Subcutaneous abdominal adipose tissue (tissue), 5 donors: ENCODE results near the gene COL4A2.
"Not testable (repeated sequence)": the region's sequence is repeated elsewhere in the genome, so short reads cannot be mapped to it uniquely, and the experiment has no call there.

Experiments used
- H3K27ac ChIP-seq: one replicate; pipeline ENCODE4 v1.7.0; 2013; ENCODE audit warnings: low read depth, mild to moderate bottlenecking, inconsistent platforms, low read length, moderate library complexity
- H3K27me3 ChIP-seq, 5 donors: one replicate each; pipeline ENCODE4 v1.7.0; 2013; ENCODE audit warnings: low read length in 5 of 5, inconsistent platforms in 1 of 5; ENCODE audit not compliant: control insufficient read depth in 5 of 5, insufficient read depth in 4 of 5
- H3K36me3 ChIP-seq, 5 donors: one replicate each; pipeline ENCODE4 v1.7.0; 2013; ENCODE audit warnings: low read length in 5 of 5; ENCODE audit not compliant: control insufficient read depth in 5 of 5, insufficient read depth in 5 of 5
- H3K4me1 ChIP-seq, 5 donors: one replicate each; pipeline ENCODE4 v1.7.0; 2013; ENCODE audit warnings: low read length in 5 of 5, mild to moderate bottlenecking in 3 of 5, moderate library complexity in 1 of 5; ENCODE audit not compliant: control insufficient read depth in 5 of 5, insufficient read depth in 5 of 5
- H3K4me3 ChIP-seq, 5 donors: one replicate each; pipeline ENCODE4 v1.7.0; 2013; ENCODE audit warnings: low read length in 5 of 5, low read depth in 1 of 5
- H3K9ac ChIP-seq, 5 donors: one replicate each; pipeline ENCODE4 v1.7.0; 2013; ENCODE audit warnings: low read length in 5 of 5, mild to moderate bottlenecking in 4 of 5, moderate library complexity in 3 of 5
- H3K9me3 ChIP-seq, 5 donors: one replicate each; pipeline ENCODE4 v1.7.0; 2013; ENCODE audit warnings: low read length in 5 of 5; ENCODE audit not compliant: control insufficient read depth in 5 of 5
- donor health status: healthy.
- donor health status: healthy.
- donor health status: healthy.
- donor health status: healthy.
- donor health status: healthy.

The COL4A2 gene

GRCh38 chr13:110310541-110311442 lies 3.7 kb downstream of the COL4A2 start:
- H3K4me1 ChIP-seq: peaks cover 24 to 83% (median 71%) of the 10 kb centered on the region in 5 donors
- H3K27me3 ChIP-seq: peaks cover 0 to 10% (median 0%) of the 10 kb centered on the region in 5 donors
- peak overlapping the region; percentile 12 to 76 (median 65) for H3K9ac ChIP-seq

DNA sequence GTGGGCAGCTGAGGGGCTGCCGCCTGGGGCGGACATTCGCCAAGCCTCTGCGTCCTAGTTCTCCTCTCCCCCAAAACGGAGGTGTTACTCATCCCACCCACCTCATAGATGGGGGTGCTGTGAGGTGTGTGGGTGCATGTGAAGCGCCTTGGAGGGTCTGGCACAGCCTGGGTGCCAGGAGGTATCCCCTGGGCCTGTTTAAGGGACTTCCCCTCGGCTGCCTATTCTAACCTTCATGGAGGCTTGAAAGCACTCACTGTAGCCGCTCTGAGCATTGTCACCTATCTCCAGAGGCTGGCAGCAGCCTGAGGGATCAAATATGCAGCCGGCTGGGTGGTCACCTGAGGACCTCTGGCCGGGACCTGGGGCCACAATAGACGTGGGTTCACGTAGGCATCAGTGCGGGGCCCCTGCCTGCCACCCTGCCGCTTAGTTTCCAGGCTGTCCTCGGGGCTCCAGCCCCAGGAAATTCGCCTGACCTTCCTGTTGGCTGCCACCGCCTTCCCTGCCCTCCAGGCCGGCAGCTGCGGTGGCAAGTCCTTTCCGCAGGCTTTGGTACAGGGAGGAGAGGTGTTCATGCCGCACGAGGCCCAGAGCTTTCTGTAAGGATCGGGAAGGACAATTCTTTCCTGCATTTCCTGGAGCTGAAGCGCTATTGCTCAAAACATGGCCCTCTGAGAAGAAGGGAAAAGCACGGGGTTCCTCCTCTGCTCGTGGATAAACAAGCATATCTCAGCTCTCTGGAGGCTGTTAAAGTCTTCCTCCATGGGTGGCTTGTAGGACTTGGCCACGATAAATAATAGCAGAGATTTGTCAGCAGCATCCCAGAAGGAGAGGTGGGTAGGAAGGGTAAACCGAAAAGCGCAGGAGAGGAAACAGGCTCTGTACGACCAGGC lies 4.6 kb downstream of the COL4A2 start:
- peaks cover 0 to 44% (median 15%) of the 10 kb centered on the region in 5 donors for H3K36me3 ChIP-seq
- peaks cover 24 to 88% (median 79%) of the 10 kb centered on the region in 5 donors for H3K4me1 ChIP-seq
- no peaks in the 10 kb centered on the region for H3K9me3 ChIP-seq
- H3K9ac ChIP-seq: peak overlapping the region; percentile 12 to 76 (median 65)
- peak overlapping the region; percentile 99 for H3K27ac ChIP-seq
- peaks cover 0 to 10% (median 0%) of the 10 kb centered on the region in 5 donors for H3K27me3 ChIP-seq
- peak overlapping the region; percentile 43 to 99 (median 94) for H3K4me3 ChIP-seq

More at GRCh38 chr13:110310541-110311442, 3.7 kb downstream of the COL4A2 start:
- peak overlapping the region; percentile 99 for H3K27ac ChIP-seq
- H3K36me3 ChIP-seq: peaks cover 0 to 38% (median 8%) of the 10 kb centered on the region in 5 donors
- peak overlapping the region; percentile 43 to 99 (median 94) for H3K4me3 ChIP-seq
- no peaks in the 10 kb centered on the region for H3K9me3 ChIP-seq

DNA sequence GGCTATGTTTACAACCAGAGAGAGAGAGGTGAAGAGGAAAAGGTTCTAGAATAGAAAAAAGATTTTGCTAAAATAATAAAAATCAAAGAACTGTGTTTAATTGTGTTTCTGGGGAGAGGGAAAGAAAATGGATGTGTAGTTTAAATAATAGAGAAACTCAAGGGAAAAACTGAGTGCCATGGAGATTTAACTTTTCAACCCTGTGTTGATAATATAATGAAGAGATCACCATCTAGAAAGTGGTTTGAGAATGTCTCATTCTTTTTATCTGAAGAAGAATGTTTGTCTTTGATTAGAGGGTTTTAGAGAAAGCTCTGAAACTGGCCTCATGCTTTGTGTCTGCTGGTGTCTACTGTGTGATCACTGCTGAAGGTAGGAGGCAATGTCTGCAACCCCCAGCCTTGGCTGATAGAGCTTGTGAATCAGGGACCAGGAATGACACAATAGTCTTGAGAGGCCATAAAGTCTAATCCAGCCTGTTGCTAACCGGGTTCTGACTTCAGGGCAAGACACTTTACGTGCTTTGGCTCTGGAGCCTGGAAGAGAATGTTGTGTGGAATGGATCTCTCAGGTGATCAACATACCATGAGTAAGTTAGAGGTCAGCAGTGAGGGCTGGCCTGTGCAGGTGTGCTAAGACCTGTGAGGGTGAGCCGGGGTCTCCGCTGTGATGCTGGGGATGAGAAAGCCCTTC lies 5.4 kb downstream of the COL4A2 start:
- peak overlapping the region; percentile 12 to 76 (median 68) for H3K9ac ChIP-seq
- H3K27me3 ChIP-seq: peaks cover 0 to 10% (median 0%) of the 10 kb centered on the region in 5 donors
- H3K27ac ChIP-seq: peak overlapping the region; percentile 99
- peaks cover 0 to 52% (median 23%) of the 10 kb centered on the region in 5 donors for H3K36me3 ChIP-seq
- H3K4me1 ChIP-seq: peaks cover 26 to 94% (median 83%) of the 10 kb centered on the region in 5 donors
- peak overlapping the region; percentile 54 to 99 (median 94) for H3K4me3 ChIP-seq
- H3K9me3 ChIP-seq: no peaks in the 10 kb centered on the region

- H3K4me3 ChIP-seq: peak overlapping the region in 4 of 5 donors; percentile 54 to 99 (median 75)
These were observed 6.2 kb downstream of the COL4A2 start for GRCh38 chr13:110313261-110313660.

GRCh38 chr13:110313733-110314132 lies 6.6 kb downstream of the COL4A2 start:
- not testable (repeated sequence) for H3K9me3 ChIP-seq, H3K27me3 ChIP-seq
- Histone ChIP-seq H3K27ac (peak overlapping the region; percentile 99), H3K9ac (peak overlapping the region in 4 of 5 donors; percentile 5 to 61 (median 48)), H3K4me1 (peaks cover 23 to 95% (median 82%) of the 10 kb centered on the region in 5 donors), H3K4me3 (peak overlapping the region; percentile 38 to 51 (median 49)), H3K36me3 (peaks cover 0 to 60% (median 26%) of the 10 kb centered on the region in 5 donors)

More at GRCh38 chr13:110313261-110313660, 6.2 kb downstream of the COL4A2 start:
- H3K27me3 ChIP-seq, H3K9me3 ChIP-seq: not testable (repeated sequence)
- peak overlapping the region in 4 of 5 donors; percentile 47 to 76 (median 70) for H3K9ac ChIP-seq
- peak overlapping the region; percentile 99 for H3K27ac ChIP-seq
- peaks cover 23 to 93% (median 80%) of the 10 kb centered on the region in 5 donors for H3K4me1 ChIP-seq
- peaks cover 0 to 57% (median 26%) of the 10 kb centered on the region in 5 donors for H3K36me3 ChIP-seq

DNA sequence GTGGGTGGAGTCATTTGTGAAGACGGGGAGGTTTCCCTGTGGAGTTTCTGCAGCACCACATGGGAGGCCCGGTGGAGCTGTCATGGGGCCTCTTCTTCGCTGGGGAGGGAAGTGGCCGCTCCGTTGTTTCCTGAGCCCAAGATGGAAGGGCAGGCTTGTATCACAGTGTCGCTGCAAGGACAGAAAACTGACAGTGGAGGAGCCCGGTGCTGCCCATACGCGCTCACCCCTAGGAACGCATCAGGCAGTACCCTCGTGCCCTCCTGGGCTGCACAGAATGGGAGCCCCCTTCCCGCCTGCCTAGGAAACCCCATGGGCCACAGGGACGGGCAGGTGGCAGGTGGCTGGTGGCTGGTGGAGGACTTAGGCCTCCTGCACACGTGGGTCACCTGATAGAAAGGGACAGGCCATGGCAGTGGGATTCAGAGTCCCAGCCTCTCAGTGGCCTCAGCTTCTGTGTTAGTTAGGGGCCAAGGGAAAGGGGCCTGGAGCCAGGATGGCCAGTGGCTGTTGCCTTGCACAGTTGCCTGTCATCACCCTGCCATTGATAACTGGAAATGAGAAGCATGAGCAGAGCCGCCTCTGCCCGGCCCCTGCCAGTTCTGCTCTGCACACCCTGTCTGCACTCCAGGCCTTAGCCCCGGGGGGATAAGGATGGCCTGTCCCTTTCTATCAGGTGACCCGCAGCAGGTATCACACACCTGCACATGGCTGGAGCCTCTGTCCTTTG lies 7.6 kb downstream of the COL4A2 start:
- Histone ChIP-seq H3K4me3 (peak overlapping the region in 3 of 5 donors; percentile 25 to 49 (median 38)), H3K36me3 (peaks cover 0 to 55% (median 26%) of the 10 kb centered on the region in 5 donors), H3K27me3 (no peaks in the 10 kb centered on the region), H3K9me3 (no peaks in the 10 kb centered on the region), H3K4me1 (peaks cover 29 to 95% (median 82%) of the 10 kb centered on the region in 5 donors), H3K9ac (peak overlapping the region in 1 of 5 donors; percentile 40), H3K27ac (peak overlapping the region; percentile 99)

GRCh38 chr13:110316196-110316595 lies 9.1 kb downstream of the COL4A2 start:
- H3K27me3 ChIP-seq: no peaks in the 10 kb centered on the region
- H3K36me3 ChIP-seq: peaks cover 0 to 43% (median 24%) of the 10 kb centered on the region in 5 donors
- H3K27ac ChIP-seq: peak overlapping the region; percentile 99
- no peak overlapping the region for H3K4me3 ChIP-seq
- no peaks in the 10 kb centered on the region for H3K9me3 ChIP-seq
- H3K4me1 ChIP-seq: peaks cover 28 to 95% (median 73%) of the 10 kb centered on the region in 5 donors
- no peak overlapping the region for H3K9ac ChIP-seq

GRCh38 chr13:110317093-110317492 lies 10.0 kb downstream of the COL4A2 start:
- Histone ChIP-seq H3K27me3 (no peaks in the 10 kb centered on the region), H3K27ac (peak overlapping the region; percentile 90), H3K36me3 (peaks cover 0 to 40% (median 22%) of the 10 kb centered on the region in 5 donors), H3K9me3 (no peaks in the 10 kb centered on the region), H3K4me3 (no peak overlapping the region), H3K9ac (no peak overlapping the region), H3K4me1 (peaks cover 24 to 95% (median 72%) of the 10 kb centered on the region in 5 donors)
